A549 treated with dexamethasone at 1 μM for 4 hours (cell line): ENCODE measurements around the gene MYB. TPM values are rescaled to one million over a fixed set of nuclear protein-coding genes. Genes with fewer than 3 reads are reported as not detected.

ENCODE experiments used
- total RNA-seq: library from RNA; stranded (reverse); fragments of 200-300 nt; extraction: Qiagen RNA extraction; gene quantifications from 5 replicates; pipeline ENCODE4 v1.2.3, GENCODE V29; 2022

MYB gene
- total RNA-seq = 0.70 to 1.2 TPM (median 0.89 TPM) in 5 replicates

GRCh38 chr6:135180542-135181332 lies at the start of gene MYB:
Gene MYB (plus strand): TSS chr6:135181308. CDS start chr6:135181514, 206 bp downstream.

Other genes starting within 250 kb of the MYB start
- gene ALDH8A1, start 231.2 kb upstream of the MYB start, total RNA-seq = 0.06 to 0.22 TPM (median 0.15 TPM) in 5 replicates
- gene HBS1L, start 126.5 kb upstream of the MYB start, total RNA-seq = 33.6 to 37.5 TPM (median 35.5 TPM) in 5 replicates